HEK293T (cell line): ENCODE data around the gene FNDC3B.

Source experiments
- BHLHE40 ChIP-seq: fragments of 450-650 bp; IDR thresholded peaks from 2 replicates; pipeline ENCODE4 v1.6.1; 2016; ENCODE audit warnings: mild to moderate bottlenecking, moderate library complexity, borderline replicate concordance
- FOXA1 ChIP-seq: fragments of 450-650 bp; IDR thresholded peaks from 2 replicates; pipeline ENCODE4 v1.6.1; 2016; ENCODE audit warnings: mild to moderate bottlenecking
- FOXK2 ChIP-seq: fragments of 450-650 bp; IDR thresholded peaks from 2 replicates; pipeline ENCODE4 v1.6.1; 2016; ENCODE audit warnings: mild to moderate bottlenecking
- FOXM1 ChIP-seq: fragments of 450-650 bp; IDR thresholded peaks from 2 replicates; pipeline ENCODE4 v1.6.1; 2017; ENCODE audit warnings: mild to moderate bottlenecking, borderline replicate concordance
- L3MBTL2 ChIP-seq: fragments of 450-650 bp; conservative IDR thresholded peaks from 2 replicates; pipeline ENCODE4 v1.6.1; 2016; ENCODE audit warnings: mild to moderate bottlenecking
- LEF1 ChIP-seq: fragments of 450-650 bp; IDR thresholded peaks from 2 replicates; pipeline ENCODE4 v1.6.1; 2017; ENCODE audit warnings: mild to moderate bottlenecking, borderline replicate concordance
- NFRKB ChIP-seq: fragments of 450-650 bp; IDR thresholded peaks from 2 replicates; pipeline ENCODE4 v1.6.1; 2016; ENCODE audit warnings: mild to moderate bottlenecking, moderate library complexity
- SP1 ChIP-seq: fragments of 450-650 bp; IDR thresholded peaks from 2 replicates; pipeline ENCODE4 v1.6.1; 2017
- SUZ12 ChIP-seq: fragments of 450-650 bp; IDR thresholded peaks from 2 replicates; pipeline ENCODE4 v1.6.1; 2016; ENCODE audit warnings: mild to moderate bottlenecking
- TARDBP ChIP-seq: fragments of 450-650 bp; IDR thresholded peaks from 2 replicates; pipeline ENCODE4 v1.6.1; 2016
- ZNF384 ChIP-seq: fragments of 450-650 bp; IDR thresholded peaks from 2 replicates; pipeline ENCODE4 v1.6.1; 2016
- TF ChIP-seq, protein P1 (sequence below): fragments of 450-650 bp; IDR thresholded peaks from 2 replicates; pipeline ENCODE4 v1.6.1; 2016

DNA sequence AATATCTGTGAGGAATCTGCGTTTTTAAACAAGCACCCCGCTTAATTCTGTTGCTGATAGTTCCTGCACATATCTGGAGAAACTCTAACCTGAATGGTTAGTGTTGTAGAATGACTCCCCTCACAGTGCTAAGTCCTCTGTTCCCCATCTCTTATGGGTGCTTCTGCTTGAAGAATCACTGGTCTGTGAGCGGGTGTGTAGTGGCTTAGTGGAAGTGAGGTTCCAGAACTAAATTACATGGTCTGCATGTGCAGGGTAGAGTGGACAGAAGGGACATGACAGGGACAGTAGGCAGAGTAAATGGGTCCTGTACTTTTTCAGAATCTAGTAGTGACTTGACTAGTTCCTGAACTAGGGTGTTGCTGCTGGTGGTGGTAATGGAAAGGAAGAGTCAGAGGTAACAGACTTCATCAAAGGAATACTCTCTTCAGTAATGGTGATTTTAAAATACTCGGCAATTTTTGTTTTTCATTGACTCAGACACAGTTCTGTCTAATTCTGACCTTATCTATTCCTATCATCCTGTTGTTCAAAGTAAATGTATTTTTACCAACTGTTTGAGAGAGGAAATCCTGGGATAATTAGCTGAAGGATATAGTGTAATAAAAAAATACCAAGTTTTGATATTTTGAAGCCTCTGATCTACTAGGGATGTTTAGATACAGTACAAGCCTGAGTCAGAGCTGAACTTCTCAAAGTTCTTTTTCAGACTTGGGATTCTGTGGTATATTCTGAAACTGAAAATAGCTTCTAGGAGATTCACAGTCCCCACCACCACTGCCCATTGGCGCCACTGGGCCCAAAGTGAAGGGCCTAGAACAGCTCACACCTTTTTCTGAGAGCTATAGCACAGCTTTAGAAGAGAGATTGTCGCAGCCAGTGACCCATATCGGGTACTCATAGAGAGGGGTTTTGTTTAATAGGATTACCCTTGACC is 55.5 kb downstream of the FNDC3B start:
- TF ChIP-seq SP1 (no peak), FOXA1 (no peak), FOXK2 (no peak), LEF1 (no peak), FOXM1 (no peak), SUZ12 (no peak), ZNF384 (no peak), TARDBP (no peak), BHLHE40 (no peak), NFRKB (no peak), L3MBTL2 (no peak)
- TF ChIP-seq, protein P1, sequence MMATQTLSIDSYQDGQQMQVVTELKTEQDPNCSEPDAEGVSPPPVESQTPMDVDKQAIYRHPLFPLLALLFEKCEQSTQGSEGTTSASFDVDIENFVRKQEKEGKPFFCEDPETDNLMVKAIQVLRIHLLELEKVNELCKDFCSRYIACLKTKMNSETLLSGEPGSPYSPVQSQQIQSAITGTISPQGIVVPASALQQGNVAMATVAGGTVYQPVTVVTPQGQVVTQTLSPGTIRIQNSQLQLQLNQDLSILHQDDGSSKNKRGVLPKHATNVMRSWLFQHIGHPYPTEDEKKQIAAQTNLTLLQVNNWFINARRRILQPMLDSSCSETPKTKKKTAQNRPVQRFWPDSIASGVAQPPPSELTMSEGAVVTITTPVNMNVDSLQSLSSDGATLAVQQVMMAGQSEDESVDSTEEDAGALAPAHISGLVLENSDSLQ: no peak
